ENCODE results near the gene MUC15. TPM values are rescaled to one million over a fixed set of nuclear protein-coding genes. Genes with fewer than 3 reads are reported as not detected.

MUC15 gene
- total and polyA plus RNA-seq, 10 of the 15 experiments (the other 5 are each of a cell fraction or from before 2014, with no cell fraction given) = 0.03 to 0.86 (median 0.09) TPM; not detected in 6

DNA sequence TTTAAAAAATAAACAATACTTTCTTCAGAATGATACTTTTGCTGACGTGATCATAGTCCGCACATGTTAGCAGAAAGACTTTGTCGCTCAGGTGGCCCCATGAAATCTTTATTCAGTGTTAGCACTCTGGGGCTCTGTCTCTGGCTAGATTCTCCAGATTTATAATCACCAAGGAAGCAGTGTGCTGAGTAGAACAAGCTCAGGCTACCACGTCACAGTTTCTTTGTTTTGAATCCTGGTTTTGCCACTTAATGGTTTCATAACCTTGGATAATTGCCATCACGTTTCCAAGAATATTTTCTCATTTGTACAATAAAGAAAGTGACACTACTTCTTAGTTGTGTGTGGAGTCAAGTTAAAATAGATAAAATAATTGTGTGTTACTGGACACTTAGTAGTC, 3.9 kb upstream of the MUC15 start:
- ChIA-PET CTCF (interaction anchor here (1.0 kb wide), 1 partner anchor 97 kb away, joined by 3 read pairs; no protein-coding TSS in a partner anchor), RAD21 (ENCODE audit: unreplicated experiment) (interaction anchor here (0.7 to 1.2 kb wide), 3 partner anchors 9 to 22 kb away, joined by 3 read pairs; no protein-coding TSS in a partner anchor), POLR2A (no interaction called here), SMC1A (ENCODE audit: uncharacterized antibody, unreplicated experiment) (interaction anchor here (0.7 to 4.0 kb wide), 2 partner anchors 9 to 19 kb away, joined by 3 to 14 read pairs; no protein-coding TSS in a partner anchor)
- DNase-seq (ENCODE audit: low read depth, low spot score) (no peak), ATAC-seq (no peak), FAIRE-seq (no peak)
- Histone ChIP-seq H3K79me2 (ENCODE audit: control insufficient read depth, insufficient read depth, low read length) (no peaks in the 10 kb centered on the region), H3K27me3 (replicated peaks in 1 of 2; ENCODE audit: control insufficient read depth in 2 of 2, insufficient read depth in 2 of 2, low read length in 1 of 2) (no peaks in the 10 kb centered on the region), H3K9me3 (replicated peaks; ENCODE audit: control insufficient read depth, insufficient read depth, low read length) (no peaks in the 10 kb centered on the region), H3K36me3 (ENCODE audit: control insufficient read depth in 2 of 2, insufficient read depth in 2 of 2, low read length in 1 of 2) (no peaks in the 10 kb centered on the region), H3K9ac (ENCODE audit: control insufficient read depth, insufficient read depth, low read length) (no peak overlapping the region), H3K4me1 (ENCODE audit: control insufficient read depth, insufficient read depth, low read length) (no peaks in the 10 kb centered on the region), H3K27ac (ENCODE audit: control insufficient read depth, insufficient read depth) (no peak overlapping the region), H3K4me3 (no peak overlapping the region), H4K20me1 (ENCODE audit: control insufficient read depth, insufficient read depth) (no peaks in the 10 kb centered on the region), H3K4me2 (ENCODE audit: control insufficient read depth, insufficient read depth) (no peak overlapping the region), H2AFZ (ENCODE audit: control insufficient read depth, low read depth, low read length) (no peak overlapping the region)
- in situ Hi-C loops (cut with MboI) = no loop called here
- no TSS peak for BruUV-seq (replicated peaks)
- TF ChIP-seq IRF3 (IDR thresholded peaks at IDR 0.05) = no peak
- intact Hi-C loops (cut with micrococcal nuclease; ENCODE audit: unreplicated experiment) = no loop called here
- 65% methylated on average over 5 of the region's 5 CpGs for WGBS (ENCODE audit: insufficient coverage, insufficient replicate concordance, low lambda C conversion rate, missing lambda C conversion rate)

DNA sequence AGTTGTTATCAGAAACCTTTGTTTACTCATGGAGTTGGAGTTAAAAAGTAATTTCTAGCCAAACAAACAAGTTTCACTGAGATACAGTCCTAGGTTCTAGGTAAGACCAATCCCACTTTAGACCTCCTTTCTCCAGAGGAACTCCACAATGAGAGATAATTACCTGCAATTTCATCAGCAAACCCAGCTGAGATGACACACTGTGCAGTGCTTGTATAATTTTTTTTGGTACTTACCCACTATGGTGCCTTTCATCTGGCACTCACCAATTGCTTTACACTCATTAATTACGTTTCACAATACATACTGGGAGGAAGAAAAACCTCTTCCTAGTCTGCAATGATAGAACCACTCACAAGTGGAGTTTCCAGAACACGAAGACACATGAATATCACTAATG, 1.8 kb upstream of the MUC15 start:
- SMC1A ChIA-PET (ENCODE audit: uncharacterized antibody, unreplicated experiment) = interaction anchor here (0.9 to 3.3 kb wide), 10 partner anchors 11 to 58 kb away, joined by 3 to 16 read pairs (median 3); no protein-coding TSS in a partner anchor
- in situ Hi-C loops (cut with MboI) = no loop called here
- CTCF ChIA-PET = interaction anchor here (1.2 to 3.5 kb wide), 2 partner anchors 14 to 22 kb away, joined by 3 to 15 read pairs; no protein-coding TSS in a partner anchor
- H3K79me2 ChIP-seq (ENCODE audit: control insufficient read depth, insufficient read depth, low read length) = no peaks in the 10 kb centered on the region
- H2AFZ ChIP-seq (ENCODE audit: control insufficient read depth, low read depth, low read length) = no peak overlapping the region
- H3K4me2 ChIP-seq (ENCODE audit: control insufficient read depth, insufficient read depth) = no peak overlapping the region
- H4K20me1 ChIP-seq (ENCODE audit: control insufficient read depth, insufficient read depth) = no peaks in the 10 kb centered on the region
- intact Hi-C loops (cut with micrococcal nuclease; ENCODE audit: unreplicated experiment) = no loop called here
- ATAC-seq = 0 out of 3 replicates have a peak, but pooled peaks have one; percentile 10
- BruUV-seq (replicated peaks) = no TSS peak
- no peaks in the 10 kb centered on the region for H3K9me3 ChIP-seq (replicated peaks; ENCODE audit: control insufficient read depth, insufficient read depth, low read length)
- no peak overlapping the region for H3K27ac ChIP-seq (ENCODE audit: control insufficient read depth, insufficient read depth)
- 0% methylated on average over 2 of the region's 2 CpGs for WGBS (ENCODE audit: insufficient coverage, insufficient replicate concordance, low lambda C conversion rate, missing lambda C conversion rate)
- POLR2A ChIA-PET = no interaction called here
- no peaks in the 10 kb centered on the region for H3K36me3 ChIP-seq (ENCODE audit: control insufficient read depth in 2 of 2, insufficient read depth in 2 of 2, low read length in 1 of 2)
- no peak for DNase-seq (ENCODE audit: low read depth, low spot score)
- TF ChIP-seq SRF (IDR thresholded peaks at IDR 0.05; ENCODE audit: low read depth in 2 of 2, low read length in 2 of 2) = no peak
- no peak for TF ChIP-seq NR2C1 (IDR thresholded peaks at IDR 0.05)
- no peak for TF ChIP-seq MTA2 (IDR thresholded peaks at IDR 0.05; ENCODE audit: low read depth)
- TF ChIP-seq YBX1 (IDR thresholded peaks at IDR 0.05) = no peak
- TF ChIP-seq CREM (IDR thresholded peaks at IDR 0.05; ENCODE audit: low read depth) = no peak
- TF ChIP-seq ZZZ3 (IDR thresholded peaks at IDR 0.05; ENCODE audit: control insufficient read depth, insufficient read length, low read depth) = no peak
- no peak for TF ChIP-seq NFYB (IDR thresholded peaks at IDR 0.05; ENCODE audit: insufficient read depth, low read depth, low read length)
- TF ChIP-seq EGR1 (IDR thresholded peaks at IDR 0.05; ENCODE audit: borderline replicate concordance in 1 of 2, low read depth in 2 of 2, low read length in 2 of 2) = no peak
- TF ChIP-seq EED (IDR thresholded peaks at IDR 0.05; ENCODE audit: low read depth) = no peak
- no peak for TF ChIP-seq HDAC2 (IDR thresholded peaks at IDR 0.05)
- TF ChIP-seq CHD1 (IDR thresholded peaks at IDR 0.05; ENCODE audit: low read depth, low read length) = no peak
- TF ChIP-seq POU2F2 (IDR thresholded peaks at IDR 0.05; ENCODE audit: borderline replicate concordance, low read depth, low read length) = no peak
- H3K4me1 ChIP-seq (ENCODE audit: control insufficient read depth, insufficient read depth, low read length) = no peaks in the 10 kb centered on the region
- RAD21 ChIA-PET (ENCODE audit: unreplicated experiment) = interaction anchor here (1.0 to 1.9 kb wide), 2 partner anchors 11 to 16 kb away, joined by 4 to 5 read pairs; no protein-coding TSS in a partner anchor
- FAIRE-seq = no peak
- H3K4me3 ChIP-seq = no peak overlapping the region
- no peaks in the 10 kb centered on the region; a peak in 1 of 4 replicates for H3K27me3 ChIP-seq (replicated peaks in 1 of 2; ENCODE audit: control insufficient read depth in 2 of 2, insufficient read depth in 2 of 2, low read length in 1 of 2)
- H3K9ac ChIP-seq (ENCODE audit: control insufficient read depth, insufficient read depth, low read length) = no peak overlapping the region
